HG03521 (cell line): Measurements from ENCODE around the gene AVEN.

Source experiments
- ATAC-seq: cut with Tn5 transposase; IDR thresholded peaks from one replicate; pipeline ENCODE4 v1.9.1; 2021; ENCODE audit warnings: mild to moderate bottlenecking, moderate library complexity; ENCODE audit not compliant: unreplicated experiment

Gene AVEN

GRCh38 chr15:33923446-33923845 is 115.6 kb downstream of the AVEN start:
- no peak for ATAC-seq

GRCh38 chr15:33915571-33916407 is 123.2 kb downstream of the AVEN start:
- no peak for ATAC-seq

GRCh38 chr15:33913459-33913858 is 125.5 kb downstream of the AVEN start:
- ATAC-seq: no peak

- no peak for ATAC-seq
These were observed 126.7 kb downstream of the AVEN start for GRCh38 chr15:33912326-33912725.

- no peak for ATAC-seq
These were observed 128.3 kb downstream of the AVEN start for GRCh38 chr15:33910741-33911140.

GRCh38 chr15:33908406-33908805 is 130.6 kb downstream of the AVEN start:
- no peak for ATAC-seq

GRCh38 chr15:33907326-33907725 is 131.7 kb downstream of the AVEN start:
- ATAC-seq: no peak

- no peak for ATAC-seq
These were observed 135.3 kb downstream of the AVEN start for GRCh38 chr15:33903661-33904060.

GRCh38 chr15:33902043-33902442 is 137.0 kb downstream of the AVEN start:
- ATAC-seq: no peak

GRCh38 chr15:33894193-33894592 is 144.8 kb downstream of the AVEN start:
- ATAC-seq: no peak

GRCh38 chr15:33888176-33888575 is 150.8 kb downstream of the AVEN start:
- no peak for ATAC-seq

- ATAC-seq: no peak
These were observed 156.1 kb downstream of the AVEN start for GRCh38 chr15:33882921-33883320.

- ATAC-seq: no peak
These were observed 164.8 kb downstream of the AVEN start for GRCh38 chr15:33874156-33874555.

- ATAC-seq: no peak
These were observed 166.4 kb downstream of the AVEN start for GRCh38 chr15:33872416-33873106.

GRCh38 chr15:33871980-33872379 is 167.0 kb downstream of the AVEN start:
- no peak for ATAC-seq

GRCh38 chr15:33866101-33866737 is 172.8 kb downstream of the AVEN start:
- ATAC-seq: no peak

- no peak for ATAC-seq
These were observed 173.6 kb downstream of the AVEN start for GRCh38 chr15:33865416-33865815.

GRCh38 chr15:33864360-33865075 is 174.5 kb downstream of the AVEN start:
- ATAC-seq: no peak

GRCh38 chr15:33860754-33861153 is 178.2 kb downstream of the AVEN start:
- ATAC-seq: no peak

GRCh38 chr15:33859992-33860545 is 178.9 kb downstream of the AVEN start:
- ATAC-seq: no peak

GRCh38 chr15:33858836-33859235 is 180.2 kb downstream of the AVEN start:
- no peak for ATAC-seq
